GM06990 (cell line): Measurements from ENCODE around the gene CDCA5.

Source experiments
- DNase-seq: peaks from one replicate; pipeline ENCODE4 v3.0.0-alpha.2; 2011; ENCODE audit not compliant: insufficient read length; ENCODE audit errors: extremely low read depth
- H3K27me3 ChIP-seq: replicated peaks from 2 replicates; pipeline ENCODE4 v1.6.0; 2011; ENCODE audit warnings: low read length; ENCODE audit not compliant: control insufficient read depth, insufficient read depth
- H3K36me3 ChIP-seq: 2 replicates; pipeline ENCODE4 v1.5.1; 2011; ENCODE audit warnings: low read length; ENCODE audit not compliant: control insufficient read depth, insufficient read depth
- H3K4me3 ChIP-seq: replicated peaks from 2 replicates; pipeline ENCODE4 v1.5.1; 2011; ENCODE audit warnings: low read depth, mild to moderate bottlenecking, control low read depth, low read length
- TF ChIP-seq, protein P1 (sequence below): IDR thresholded peaks from 2 replicates; pipeline ENCODE4 v1.5.1; 2011; ENCODE audit warnings: low read length, control low read depth, mild to moderate bottlenecking, inconsistent platforms; ENCODE audit not compliant: insufficient read depth, poor library complexity, severe bottlenecking

CDCA5 gene

DNA sequence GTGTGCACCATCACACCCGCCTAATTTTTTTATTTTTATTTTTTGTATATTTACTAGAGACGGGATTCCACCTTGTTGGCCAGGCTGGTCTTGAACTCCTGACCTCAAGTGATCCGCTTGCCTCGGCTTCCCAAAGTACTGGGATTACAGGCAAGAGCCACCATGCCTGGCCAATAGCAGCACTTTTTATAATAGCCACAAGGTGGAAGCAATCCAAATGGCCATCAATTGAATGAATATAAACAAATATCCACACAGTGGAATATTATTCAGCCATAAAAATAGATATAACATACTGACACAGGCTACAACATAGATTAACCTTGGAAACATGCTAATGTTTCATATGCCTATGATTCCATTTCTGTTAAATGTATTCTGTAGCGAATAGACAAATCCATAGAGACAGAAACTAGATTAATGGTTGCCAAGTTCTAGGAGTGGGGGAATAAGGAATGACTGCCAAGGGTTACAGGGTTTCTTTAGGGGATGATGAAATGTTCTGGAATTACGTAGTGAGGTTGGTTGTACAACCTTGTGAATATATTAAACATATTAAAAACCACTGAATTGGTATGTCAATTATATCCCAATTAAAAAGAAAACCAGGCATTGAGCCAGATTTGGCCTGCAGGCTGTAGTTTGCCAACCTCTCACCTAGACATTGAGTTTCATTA is 17.0 kb upstream of the CDCA5 start:
- Histone ChIP-seq H3K36me3 (peaks cover 3% of the 10 kb centered on the region), H3K27me3 (no peaks in the 10 kb centered on the region), H3K4me3 (no peak overlapping the region)
- DNase-seq, result no peak
- TF ChIP-seq, protein P1, sequence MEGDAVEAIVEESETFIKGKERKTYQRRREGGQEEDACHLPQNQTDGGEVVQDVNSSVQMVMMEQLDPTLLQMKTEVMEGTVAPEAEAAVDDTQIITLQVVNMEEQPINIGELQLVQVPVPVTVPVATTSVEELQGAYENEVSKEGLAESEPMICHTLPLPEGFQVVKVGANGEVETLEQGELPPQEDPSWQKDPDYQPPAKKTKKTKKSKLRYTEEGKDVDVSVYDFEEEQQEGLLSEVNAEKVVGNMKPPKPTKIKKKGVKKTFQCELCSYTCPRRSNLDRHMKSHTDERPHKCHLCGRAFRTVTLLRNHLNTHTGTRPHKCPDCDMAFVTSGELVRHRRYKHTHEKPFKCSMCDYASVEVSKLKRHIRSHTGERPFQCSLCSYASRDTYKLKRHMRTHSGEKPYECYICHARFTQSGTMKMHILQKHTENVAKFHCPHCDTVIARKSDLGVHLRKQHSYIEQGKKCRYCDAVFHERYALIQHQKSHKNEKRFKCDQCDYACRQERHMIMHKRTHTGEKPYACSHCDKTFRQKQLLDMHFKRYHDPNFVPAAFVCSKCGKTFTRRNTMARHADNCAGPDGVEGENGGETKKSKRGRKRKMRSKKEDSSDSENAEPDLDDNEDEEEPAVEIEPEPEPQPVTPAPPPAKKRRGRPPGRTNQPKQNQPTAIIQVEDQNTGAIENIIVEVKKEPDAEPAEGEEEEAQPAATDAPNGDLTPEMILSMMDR, result peak; percentile 7

DNA sequence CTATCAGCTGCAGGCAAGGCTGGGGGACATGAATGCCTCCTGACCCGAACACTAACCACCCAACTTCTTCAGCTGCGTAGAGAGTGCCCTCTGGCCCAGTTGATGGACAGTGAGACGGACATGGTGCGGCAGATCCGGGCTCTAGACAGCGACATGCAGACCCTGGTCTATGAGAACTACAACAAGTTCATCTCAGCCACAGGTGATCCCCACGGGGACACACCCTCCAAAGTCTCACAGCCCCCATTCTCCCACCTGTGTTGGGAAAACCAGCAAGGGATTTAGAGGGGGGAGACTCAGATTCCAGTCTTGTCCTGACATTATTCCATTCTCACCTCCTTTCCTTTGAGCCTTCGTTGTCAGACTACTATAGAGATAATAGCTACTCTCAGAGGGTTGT is 13.1 kb upstream of the CDCA5 start:
- TF ChIP-seq, protein P1, result no peak

DNA sequence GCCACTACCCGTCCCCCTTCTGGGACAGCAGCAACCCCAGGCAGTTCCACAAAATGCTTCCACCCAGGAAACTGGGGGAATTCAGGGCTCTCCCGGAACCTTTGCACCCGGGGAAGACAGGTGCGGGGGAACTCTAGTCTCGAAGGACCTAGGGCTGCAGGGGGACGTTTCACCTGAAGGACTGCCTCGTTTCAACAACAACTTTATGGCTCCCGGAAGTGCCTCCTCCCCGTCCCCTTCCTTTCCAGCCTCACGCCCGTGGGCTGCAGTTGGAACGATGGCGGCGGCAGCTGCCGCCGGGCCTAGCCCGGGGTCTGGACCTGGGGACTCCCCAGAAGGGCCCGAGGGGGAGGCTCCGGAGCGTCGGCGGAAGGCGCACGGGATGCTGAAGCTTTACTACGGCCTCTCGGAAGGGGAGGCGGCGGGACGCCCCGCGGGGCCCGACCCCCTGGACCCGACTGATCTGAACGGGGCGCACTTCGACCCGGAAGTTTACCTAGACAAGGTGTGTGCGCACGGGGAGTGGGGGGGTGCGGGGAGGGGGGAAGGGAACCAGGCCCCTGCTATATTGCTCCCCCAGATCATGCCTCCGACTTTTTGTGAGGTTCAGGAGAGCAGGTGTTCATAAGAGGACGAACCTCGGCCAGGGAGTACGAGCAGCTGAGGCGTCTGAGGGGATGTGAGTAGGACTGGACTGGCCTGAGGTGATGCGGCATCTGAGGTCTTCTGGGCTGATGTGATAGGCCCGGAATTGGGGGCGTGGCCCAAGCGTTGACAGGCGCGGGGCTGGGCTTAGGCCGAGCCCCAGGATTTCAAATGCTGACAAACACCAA is 12.3 kb upstream of the CDCA5 start, which contains the start of gene VPS51:
Gene VPS51 (plus strand): TSS at position 241 of the 833 bp plus-strand sequence. CDS start 37 bp downstream, at position 278.
- Histone ChIP-seq H3K4me3 (peak within 1 kb of the TSS; percentile 76), H3K27me3 (no peaks in the 10 kb centered on the region), H3K36me3 (peaks cover 3% of the 10 kb centered on the region)
- TF ChIP-seq, protein P1, result no peak
- peak; percentile 86 for DNase-seq

More for the DNA sequence above, 13.1 kb upstream of the CDCA5 start:
- Histone ChIP-seq H3K4me3 (peak overlapping the region; percentile 76), H3K27me3 (no peaks in the 10 kb centered on the region), H3K36me3 (peaks cover 3% of the 10 kb centered on the region)
- DNase-seq, result no peak

DNA sequence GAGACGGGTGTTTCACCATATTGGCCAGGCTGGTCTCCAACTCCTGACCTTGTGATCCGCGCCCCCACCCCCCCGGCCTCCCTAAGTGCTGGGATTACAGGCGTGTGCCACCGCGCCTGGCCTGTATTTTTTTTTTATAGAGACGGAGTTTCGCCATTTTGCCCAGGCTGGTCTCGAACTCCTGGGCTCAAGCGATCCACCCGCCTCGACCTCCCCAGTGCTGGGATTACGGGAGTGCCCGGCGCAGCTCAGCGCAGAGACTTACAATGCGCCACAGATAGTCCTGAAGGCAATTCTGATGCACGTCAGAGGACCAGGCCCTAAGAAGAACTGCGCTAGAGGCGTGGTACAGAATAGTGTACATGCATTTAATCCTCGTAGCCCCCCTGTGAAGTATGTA is 11.6 kb upstream of the CDCA5 start:
- no peak for DNase-seq
- TF ChIP-seq, protein P1, result no peak
- Histone ChIP-seq H3K27me3 (no peaks in the 10 kb centered on the region), H3K36me3 (peaks cover 5% of the 10 kb centered on the region), H3K4me3 (no peak overlapping the region; the same call in 1 of the 2 replicates)

DNA sequence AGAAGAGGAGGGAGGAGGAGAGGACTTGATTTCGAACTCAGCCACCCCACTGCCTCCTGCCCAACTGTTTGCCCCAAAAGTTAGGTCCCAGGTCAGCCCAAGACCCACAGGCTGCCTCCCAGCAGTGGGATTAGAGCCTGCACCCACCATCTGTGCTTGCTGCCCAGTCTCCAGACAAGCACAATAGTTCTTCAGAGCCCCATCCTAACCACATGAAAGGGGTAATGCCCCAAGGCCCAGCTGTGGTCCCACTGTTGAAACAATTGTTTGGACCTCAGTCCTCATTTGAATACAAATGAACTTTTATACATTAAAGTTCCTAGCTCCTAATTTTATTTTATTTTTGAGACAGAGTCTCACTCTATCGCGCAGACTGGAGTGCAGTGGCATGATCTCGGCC is 6.8 kb upstream of the CDCA5 start:
- TF ChIP-seq, protein P1, result no peak
- Histone ChIP-seq H3K4me3 (no peak overlapping the region), H3K27me3 (no peaks in the 10 kb centered on the region), H3K36me3 (peaks cover 26% of the 10 kb centered on the region)
- DNase-seq, result no peak
